GM23338 (cell line): Measurements from ENCODE around the gene SCAPER. TPM values are rescaled to one million over a fixed set of nuclear protein-coding genes. Genes with fewer than 3 reads are reported as not detected.

Source experiments
- ATAC-seq: fragments of 200-7000 bp; cut with Tn5 transposase; 3 replicates; pipeline ENCODE4 v1.9.1; 2020
- DNase-seq: peaks from one replicate; pipeline ENCODE4 v3.0.0-alpha.2; 2015; ENCODE audit warnings: low spot score
- H2AFZ ChIP-seq: fragments of 200-600 bp; sonication (generic); 2 replicates; pipeline ENCODE4 v1.8.0; 2016; ENCODE audit warnings: antibody characterized with exemption, mild to moderate bottlenecking, moderate library complexity
- H3F3A ChIP-seq: fragments of 200-600 bp; sonication (generic); replicated peaks from 2 replicates; pipeline ENCODE4 v1.8.0; 2017; ENCODE audit warnings: antibody characterized with exemption, mixed run types, low read depth
- H3K27ac ChIP-seq: fragments of 200-600 bp; sonication (generic); 2 replicates; pipeline ENCODE4 v1.6.1; 2016; ENCODE audit warnings: low read depth
- H3K27me3 ChIP-seq: fragments of 200-600 bp; sonication (generic); 2 replicates; pipeline ENCODE4 v1.8.0; 2016; ENCODE audit warnings: mild to moderate bottlenecking, mixed run types, moderate library complexity; ENCODE audit not compliant: insufficient read depth
- H3K36me3 ChIP-seq: fragments of 200-600 bp; sonication (generic); 2 replicates; pipeline ENCODE4 v1.8.0; 2016; ENCODE audit warnings: mild to moderate bottlenecking; ENCODE audit not compliant: insufficient read depth
- H3K4me1 ChIP-seq: fragments of 200-600 bp; sonication (generic); 2 replicates; pipeline ENCODE4 v1.8.0; 2016; ENCODE audit warnings: mild to moderate bottlenecking, moderate library complexity; ENCODE audit not compliant: insufficient read depth
- H3K4me2 ChIP-seq: fragments of 200-600 bp; sonication (generic); 2 replicates; pipeline ENCODE4 v1.7.1; 2017; ENCODE audit warnings: mixed run types
- H3K4me3 ChIP-seq: fragments of 200-600 bp; sonication (generic); 2 replicates; pipeline ENCODE4 v1.6.1; 2016; ENCODE audit warnings: mixed run types
- H3K79me2 ChIP-seq: fragments of 200-600 bp; sonication (generic); replicated peaks from 2 replicates; pipeline ENCODE4 v1.8.0; 2017; ENCODE audit warnings: mild to moderate bottlenecking; ENCODE audit not compliant: insufficient read depth
- H3K9me2 ChIP-seq: fragments of 200-600 bp; sonication (generic); 2 replicates; pipeline ENCODE4 v1.8.0; 2017; ENCODE audit not compliant: insufficient read depth
- H4K20me1 ChIP-seq: fragments of 200-600 bp; sonication (generic); replicated peaks from 2 replicates; pipeline ENCODE4 v1.8.0; 2017; ENCODE audit warnings: mild to moderate bottlenecking; ENCODE audit not compliant: insufficient read depth
- H3K27ac Mint-ChIP-seq: 2 replicates; pipeline ENCODE4 v1.8.0; 2020; ENCODE audit warnings: inconsistent platforms, mild to moderate bottlenecking, moderate library complexity, mixed read lengths
- H3K27me3 Mint-ChIP-seq: 3 replicates; pipeline ENCODE4 v1.8.0; 2022; ENCODE audit warnings: low read depth, mild to moderate bottlenecking, moderate library complexity, mixed read lengths, inconsistent platforms; ENCODE audit not compliant: insufficient read depth, poor library complexity
- H3K36me3 Mint-ChIP-seq: 3 replicates; pipeline ENCODE4 v1.8.0; 2021; ENCODE audit warnings: low read depth, mild to moderate bottlenecking, inconsistent platforms, moderate library complexity, mixed read lengths
- H3K4me1 Mint-ChIP-seq: 3 replicates; pipeline ENCODE4 v1.8.0; 2020; ENCODE audit warnings: mild to moderate bottlenecking, inconsistent platforms, mixed read lengths
- H3K4me3 Mint-ChIP-seq: 3 replicates; pipeline ENCODE4 v1.8.0; 2021; ENCODE audit warnings: moderate library complexity, mild to moderate bottlenecking, inconsistent platforms, mixed read lengths
- H3K9me3 Mint-ChIP-seq: 3 replicates; pipeline ENCODE4 v1.8.0; 2020; ENCODE audit warnings: moderate library complexity, mild to moderate bottlenecking, inconsistent platforms, mixed read lengths
- CREB1 ChIP-seq: fragments of 250-450 bp; sonication (Bioruptor Pico); IDR thresholded peaks from 2 replicates; pipeline ENCODE4 v1.5.0; 2020; ENCODE audit warnings: low read depth, mild to moderate bottlenecking, moderate library complexity
- ETS1 ChIP-seq: IDR thresholded peaks from 2 replicates; pipeline ENCODE4 v1.6.1; 2016; ENCODE audit warnings: antibody characterized with exemption
- EZH2 ChIP-seq: fragments of 200-600 bp; sonication (generic); IDR thresholded peaks from one replicate; pipeline ENCODE4 v1.8.0; 2017; ENCODE audit warnings: antibody characterized with exemption, mild to moderate bottlenecking, low read depth; ENCODE audit not compliant: unreplicated experiment
- EZH2phosphoT487 ChIP-seq: fragments of 200-600 bp; sonication (generic); IDR thresholded peaks from one replicate; pipeline ENCODE4 v1.8.1; 2018; ENCODE audit warnings: antibody characterized with exemption; ENCODE audit not compliant: unreplicated experiment
- JUNB ChIP-seq: IDR thresholded peaks from one replicate; pipeline ENCODE4 v1.6.1; 2016; ENCODE audit warnings: antibody characterized with exemption; ENCODE audit not compliant: unreplicated experiment
- NANOG ChIP-seq: IDR thresholded peaks from 2 replicates; pipeline ENCODE4 v1.6.1; 2016; ENCODE audit warnings: antibody characterized with exemption, borderline replicate concordance
- POLR2AphosphoS5 ChIP-seq: IDR thresholded peaks from 2 replicates; pipeline ENCODE4 v1.6.1; 2016; ENCODE audit warnings: antibody characterized with exemption, low read depth
- STAT1 ChIP-seq: IDR thresholded peaks from one replicate; pipeline ENCODE4 v1.6.1; 2016; ENCODE audit warnings: antibody characterized with exemption; ENCODE audit not compliant: unreplicated experiment
- ZNF114 ChIP-seq: fragments of 250-450 bp; sonication (Bioruptor Pico); IDR thresholded peaks from 2 replicates; pipeline ENCODE4 v1.5.0; 2020; ENCODE audit warnings: mild to moderate bottlenecking, moderate library complexity
- ZNF331 ChIP-seq: fragments of 250-450 bp; sonication (Bioruptor Pico); IDR thresholded peaks from 2 replicates; pipeline ENCODE4 v1.5.0; 2020; ENCODE audit warnings: low read depth, mild to moderate bottlenecking, moderate library complexity
- ZNF462 ChIP-seq: fragments of 250-450 bp; sonication (Bioruptor Pico); IDR thresholded peaks from 2 replicates; pipeline ENCODE4 v1.5.0; 2020; ENCODE audit warnings: mild to moderate bottlenecking, moderate library complexity
- polyA plus RNA-seq: library from polyadenylated mRNA; unstranded; fragments of >200 nt; fragmentation: Nextera tagmentation; extraction: Ambion mirVana; gene quantifications from 2 replicates; pipeline ENCODE4 v1.2.1, GENCODE V29; 2016
- total RNA-seq: library from RNA; depleted of rRNA; stranded (reverse); fragments of >200 nt; shearing (Covaris generic); gene quantifications from 2 replicates; pipeline ENCODE4 v1.2.3, GENCODE V29; 2014
- TF ChIP-seq, protein P1 (sequence below), 2 experiments: fragments of 200-600 bp in 1 of 2; sonication (generic) in 1 of 2; conservative IDR thresholded peaks; 2 replicates each; pipeline versions ENCODE4 v1.5.1 to v1.6.1; 2016 to 2017; ENCODE audit warnings: antibody characterized with exemption in 2 of 2, low read depth in 2 of 2, mild to moderate bottlenecking in 2 of 2, moderate library complexity in 1 of 2
- TF ChIP-seq, protein P2 (sequence below): IDR thresholded peaks from one replicate; pipeline ENCODE4 v1.6.1; 2018; ENCODE audit warnings: antibody characterized with exemption; ENCODE audit not compliant: unreplicated experiment

Gene SCAPER
- total and polyA plus RNA-seq, 2 experiments from 2014 or later: 9.1 to 17.6 TPM

DNA sequence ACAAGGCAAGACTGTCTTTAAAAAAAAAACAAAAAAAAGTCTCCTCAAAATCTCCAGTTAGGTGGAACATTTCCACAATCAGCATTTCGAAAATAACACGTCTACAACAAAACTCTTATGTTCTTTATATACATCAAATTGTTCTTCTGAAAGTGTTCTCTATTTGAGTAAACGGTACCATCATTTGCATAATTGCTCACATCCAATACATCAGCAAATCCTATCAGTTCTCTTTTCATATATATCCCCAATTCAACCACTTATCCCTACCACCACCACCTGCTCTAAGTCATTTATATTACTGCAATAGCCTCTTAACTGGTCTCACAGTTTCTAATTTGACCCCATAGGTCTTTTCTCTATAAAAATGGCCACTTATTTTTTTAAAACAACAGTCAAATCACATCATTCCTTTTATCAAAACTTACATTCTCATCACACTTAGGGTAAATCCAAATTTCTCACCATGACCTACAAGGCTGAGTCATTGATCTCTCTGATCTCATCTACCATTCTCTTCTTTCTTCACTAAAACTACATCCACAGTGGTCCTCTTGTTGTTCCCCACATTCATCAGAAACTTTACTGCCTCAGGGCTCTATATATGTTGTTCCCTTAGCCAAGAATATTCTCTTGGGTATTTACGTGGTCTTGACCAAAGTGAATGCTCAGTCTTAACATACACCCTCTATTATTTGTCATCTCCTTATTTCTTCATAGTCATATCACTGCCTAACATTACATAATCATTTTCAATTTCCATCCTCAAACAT lies 237.0 kb downstream of the SCAPER start:
- H3K4me1 ChIP-seq: no peaks in the 10 kb centered on the region
- no peaks in the 10 kb centered on the region for H3F3A ChIP-seq
- no peaks in the 10 kb centered on the region for H3K9me3 Mint-ChIP-seq
- DNase-seq (no peak), ATAC-seq (no peak)
- H3K9me2 ChIP-seq: no peaks in the 10 kb centered on the region
- no peak for TF ChIP-seq ZNF331 (CRISPR knock-in tag)
- TF ChIP-seq CREB1 (CRISPR knock-in tag): no peak
- no peak for TF ChIP-seq ZNF462 (CRISPR knock-in tag)
- TF ChIP-seq, protein P1, sequence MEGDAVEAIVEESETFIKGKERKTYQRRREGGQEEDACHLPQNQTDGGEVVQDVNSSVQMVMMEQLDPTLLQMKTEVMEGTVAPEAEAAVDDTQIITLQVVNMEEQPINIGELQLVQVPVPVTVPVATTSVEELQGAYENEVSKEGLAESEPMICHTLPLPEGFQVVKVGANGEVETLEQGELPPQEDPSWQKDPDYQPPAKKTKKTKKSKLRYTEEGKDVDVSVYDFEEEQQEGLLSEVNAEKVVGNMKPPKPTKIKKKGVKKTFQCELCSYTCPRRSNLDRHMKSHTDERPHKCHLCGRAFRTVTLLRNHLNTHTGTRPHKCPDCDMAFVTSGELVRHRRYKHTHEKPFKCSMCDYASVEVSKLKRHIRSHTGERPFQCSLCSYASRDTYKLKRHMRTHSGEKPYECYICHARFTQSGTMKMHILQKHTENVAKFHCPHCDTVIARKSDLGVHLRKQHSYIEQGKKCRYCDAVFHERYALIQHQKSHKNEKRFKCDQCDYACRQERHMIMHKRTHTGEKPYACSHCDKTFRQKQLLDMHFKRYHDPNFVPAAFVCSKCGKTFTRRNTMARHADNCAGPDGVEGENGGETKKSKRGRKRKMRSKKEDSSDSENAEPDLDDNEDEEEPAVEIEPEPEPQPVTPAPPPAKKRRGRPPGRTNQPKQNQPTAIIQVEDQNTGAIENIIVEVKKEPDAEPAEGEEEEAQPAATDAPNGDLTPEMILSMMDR (conservative IDR thresholded peaks at IDR 0.05; ENCODE audit: low read depth in 2 of 2): no peak
- TF ChIP-seq ETS1: no peak
- TF ChIP-seq STAT1: no peak
- TF ChIP-seq, protein P2, sequence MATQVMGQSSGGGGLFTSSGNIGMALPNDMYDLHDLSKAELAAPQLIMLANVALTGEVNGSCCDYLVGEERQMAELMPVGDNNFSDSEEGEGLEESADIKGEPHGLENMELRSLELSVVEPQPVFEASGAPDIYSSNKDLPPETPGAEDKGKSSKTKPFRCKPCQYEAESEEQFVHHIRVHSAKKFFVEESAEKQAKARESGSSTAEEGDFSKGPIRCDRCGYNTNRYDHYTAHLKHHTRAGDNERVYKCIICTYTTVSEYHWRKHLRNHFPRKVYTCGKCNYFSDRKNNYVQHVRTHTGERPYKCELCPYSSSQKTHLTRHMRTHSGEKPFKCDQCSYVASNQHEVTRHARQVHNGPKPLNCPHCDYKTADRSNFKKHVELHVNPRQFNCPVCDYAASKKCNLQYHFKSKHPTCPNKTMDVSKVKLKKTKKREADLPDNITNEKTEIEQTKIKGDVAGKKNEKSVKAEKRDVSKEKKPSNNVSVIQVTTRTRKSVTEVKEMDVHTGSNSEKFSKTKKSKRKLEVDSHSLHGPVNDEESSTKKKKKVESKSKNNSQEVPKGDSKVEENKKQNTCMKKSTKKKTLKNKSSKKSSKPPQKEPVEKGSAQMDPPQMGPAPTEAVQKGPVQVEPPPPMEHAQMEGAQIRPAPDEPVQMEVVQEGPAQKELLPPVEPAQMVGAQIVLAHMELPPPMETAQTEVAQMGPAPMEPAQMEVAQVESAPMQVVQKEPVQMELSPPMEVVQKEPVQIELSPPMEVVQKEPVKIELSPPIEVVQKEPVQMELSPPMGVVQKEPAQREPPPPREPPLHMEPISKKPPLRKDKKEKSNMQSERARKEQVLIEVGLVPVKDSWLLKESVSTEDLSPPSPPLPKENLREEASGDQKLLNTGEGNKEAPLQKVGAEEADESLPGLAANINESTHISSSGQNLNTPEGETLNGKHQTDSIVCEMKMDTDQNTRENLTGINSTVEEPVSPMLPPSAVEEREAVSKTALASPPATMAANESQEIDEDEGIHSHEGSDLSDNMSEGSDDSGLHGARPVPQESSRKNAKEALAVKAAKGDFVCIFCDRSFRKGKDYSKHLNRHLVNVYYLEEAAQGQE: no peak
- TF ChIP-seq EZH2phosphoT487: no peak
- no peak for TF ChIP-seq EZH2
- TF ChIP-seq NANOG: no peak
- TF ChIP-seq POLR2AphosphoS5: no peak
- TF ChIP-seq JUNB: no peak
- TF ChIP-seq ZNF114 (CRISPR knock-in tag): no peak
- peaks cover 5% of the 10 kb centered on the region; the same call in 1 of the 3 replicates for H3K4me1 Mint-ChIP-seq
- no peaks in the 10 kb centered on the region for H3K27me3 ChIP-seq
- no peak overlapping the region for H2AFZ ChIP-seq
- H4K20me1 ChIP-seq: no peaks in the 10 kb centered on the region
- H3K27me3 Mint-ChIP-seq: no peaks in the 10 kb centered on the region
- no peak overlapping the region for H3K4me3 Mint-ChIP-seq
- no peak overlapping the region for H3K27ac Mint-ChIP-seq
- no peak overlapping the region for H3K4me3 ChIP-seq
- no peak overlapping the region for H3K4me2 ChIP-seq
- no peaks in the 10 kb centered on the region for H3K36me3 ChIP-seq
- no peaks in the 10 kb centered on the region for H3K36me3 Mint-ChIP-seq
- no peak overlapping the region for H3K27ac ChIP-seq
- H3K79me2 ChIP-seq: no peaks in the 10 kb centered on the region
